Effector memory CD4-positive, alpha-beta T cell (primary cell): Measurements from ENCODE around the gene GPR162.
A peak's percentile ranks its signal among the peaks of the same experiment; 100 is the strongest.

Source experiments
- DNase-seq, 3 donors: peaks; one replicate each; pipeline ENCODE4 v3.0.0-alpha.2; 2020
- H3K27ac ChIP-seq: 2 replicates; pipeline ENCODE4 v1.7.0; 2013; ENCODE audit warnings: mild to moderate bottlenecking, low read length, moderate library complexity; ENCODE audit not compliant: insufficient read depth, poor library complexity, severe bottlenecking
- H3K27me3 ChIP-seq: replicated peaks from 2 replicates; pipeline ENCODE4 v1.7.0; 2013; ENCODE audit warnings: mild to moderate bottlenecking, low read length; ENCODE audit not compliant: insufficient read depth, control insufficient read depth, poor library complexity, severe bottlenecking
- H3K36me3 ChIP-seq: 2 replicates; pipeline ENCODE4 v1.7.0; 2013; ENCODE audit warnings: mild to moderate bottlenecking, low read length, moderate library complexity; ENCODE audit not compliant: control insufficient read depth, insufficient read depth
- H3K4me1 ChIP-seq: 2 replicates; pipeline ENCODE4 v1.7.0; 2013; ENCODE audit warnings: low read length, mild to moderate bottlenecking; ENCODE audit not compliant: control insufficient read depth, insufficient read depth, poor library complexity, severe bottlenecking
- H3K4me3 ChIP-seq: 2 replicates; pipeline ENCODE4 v1.7.0; 2013; ENCODE audit warnings: low read length, low read depth, mild to moderate bottlenecking; ENCODE audit not compliant: insufficient read depth, poor library complexity, severe bottlenecking
- H3K9me3 ChIP-seq: 2 replicates; pipeline ENCODE4 v1.7.0; 2013; ENCODE audit warnings: mild to moderate bottlenecking, low read length, moderate library complexity; ENCODE audit not compliant: control insufficient read depth

The GPR162 gene

GRCh38 chr12:6787309-6787708 lies 34.3 kb upstream of the GPR162 start:
- peaks cover 46% of the 10 kb centered on the region for H3K4me1 ChIP-seq
- DNase-seq: no peak

GRCh38 chr12:6788972-6789924 lies 32.4 kb upstream of the GPR162 start, which contains the start of gene CD4:
TSS of gene CD4 (plus strand) at chr12:6789528. CDS start at chr12:6800139, 10,611 bp downstream.
- peak; percentile 29 to 56 (median 52) for DNase-seq
- no peaks in the 10 kb centered on the region for H3K27me3 ChIP-seq
- peak within 1 kb of the TSS; percentile 73 for H3K4me3 ChIP-seq
- H3K36me3 ChIP-seq: no peaks in the 10 kb centered on the region
- H3K27ac ChIP-seq: peak within 1 kb of the TSS; percentile 80
- H3K9me3 ChIP-seq: no peaks in the 10 kb centered on the region
- H3K4me1 ChIP-seq: peaks cover 54% of the 10 kb centered on the region

More at GRCh38 chr12:6787309-6787708, 34.3 kb upstream of the GPR162 start:
- peak overlapping the region; percentile 63 for H3K27ac ChIP-seq
- H3K36me3 ChIP-seq: no peaks in the 10 kb centered on the region
- H3K27me3 ChIP-seq: no peaks in the 10 kb centered on the region
- H3K4me3 ChIP-seq: no peak overlapping the region
- no peaks in the 10 kb centered on the region for H3K9me3 ChIP-seq

- H3K4me1 ChIP-seq: peaks cover 47% of the 10 kb centered on the region
- H3K4me3 ChIP-seq: peak overlapping the region; percentile 73
- peak in 2 of 3 donors; percentile 29 to 42 for DNase-seq
- peak overlapping the region; percentile 80 for H3K27ac ChIP-seq
- H3K9me3 ChIP-seq: no peaks in the 10 kb centered on the region
- H3K36me3 ChIP-seq: peaks cover 9% of the 10 kb centered on the region
- no peaks in the 10 kb centered on the region for H3K27me3 ChIP-seq
Observed at GRCh38 chr12:6790496-6791150, 31.0 kb upstream of the GPR162 start.

- peak in 1 of 3 donors; percentile 21 for DNase-seq
- Histone ChIP-seq H3K27me3 (no peaks in the 10 kb centered on the region), H3K27ac (peak overlapping the region; percentile 80), H3K36me3 (peaks cover 22% of the 10 kb centered on the region), H3K4me3 (peak overlapping the region; percentile 73), H3K9me3 (no peaks in the 10 kb centered on the region), H3K4me1 (peaks cover 33% of the 10 kb centered on the region)
Observed at GRCh38 chr12:6791931-6792520, 29.6 kb upstream of the GPR162 start.

- Histone ChIP-seq H3K27me3 (no peaks in the 10 kb centered on the region), H3K4me1 (peaks cover 27% of the 10 kb centered on the region), H3K9me3 (no peaks in the 10 kb centered on the region), H3K4me3 (peak overlapping the region; percentile 73), H3K36me3 (peaks cover 28% of the 10 kb centered on the region), H3K27ac (peak overlapping the region; percentile 80)
- DNase-seq: peak in 1 of 3 donors; percentile 39
Observed at GRCh38 chr12:6792522-6793201, 29.0 kb upstream of the GPR162 start.

GRCh38 chr12:6795088-6795487 lies 26.5 kb upstream of the GPR162 start:
- H3K36me3 ChIP-seq: peaks cover 46% of the 10 kb centered on the region
- peaks cover 14% of the 10 kb centered on the region for H3K4me1 ChIP-seq
- DNase-seq: no peak
- H3K4me3 ChIP-seq: no peak overlapping the region
- H3K9me3 ChIP-seq: no peaks in the 10 kb centered on the region
- H3K27ac ChIP-seq: no peak overlapping the region
- H3K27me3 ChIP-seq: no peaks in the 10 kb centered on the region

GRCh38 chr12:6796576-6796975 lies 25.0 kb upstream of the GPR162 start:
- Histone ChIP-seq H3K4me3 (no peak overlapping the region), H3K36me3 (peaks cover 52% of the 10 kb centered on the region), H3K27ac (no peak overlapping the region), H3K27me3 (no peaks in the 10 kb centered on the region), H3K9me3 (no peaks in the 10 kb centered on the region), H3K4me1 (peaks cover 14% of the 10 kb centered on the region)
- DNase-seq: no peak

- H3K36me3 ChIP-seq: peaks cover 66% of the 10 kb centered on the region
Observed at GRCh38 chr12:6799147-6799546, 22.5 kb upstream of the GPR162 start.

GRCh38 chr12:6807170-6807569 lies 14.5 kb upstream of the GPR162 start:
- Histone ChIP-seq H3K27ac (no peak overlapping the region), H3K4me3 (no peak overlapping the region), H3K27me3 (no peaks in the 10 kb centered on the region), H3K36me3 (peaks cover 33% of the 10 kb centered on the region), H3K4me1 (no peaks in the 10 kb centered on the region), H3K9me3 (no peaks in the 10 kb centered on the region)
- no peak for DNase-seq

More at GRCh38 chr12:6799147-6799546, 22.5 kb upstream of the GPR162 start:
- Histone ChIP-seq H3K27ac (no peak overlapping the region), H3K4me1 (no peaks in the 10 kb centered on the region), H3K9me3 (no peaks in the 10 kb centered on the region), H3K27me3 (no peaks in the 10 kb centered on the region), H3K4me3 (no peak overlapping the region)
- no peak for DNase-seq
